ENCODE results near the gene NEDD4. TPM values are rescaled to one million over a fixed set of nuclear protein-coding genes. Genes with fewer than 3 reads are reported as not detected.

Gene NEDD4
- total RNA-seq, 2 experiments from 2014 or later = 2.6 to 2.7 TPM

DNA sequence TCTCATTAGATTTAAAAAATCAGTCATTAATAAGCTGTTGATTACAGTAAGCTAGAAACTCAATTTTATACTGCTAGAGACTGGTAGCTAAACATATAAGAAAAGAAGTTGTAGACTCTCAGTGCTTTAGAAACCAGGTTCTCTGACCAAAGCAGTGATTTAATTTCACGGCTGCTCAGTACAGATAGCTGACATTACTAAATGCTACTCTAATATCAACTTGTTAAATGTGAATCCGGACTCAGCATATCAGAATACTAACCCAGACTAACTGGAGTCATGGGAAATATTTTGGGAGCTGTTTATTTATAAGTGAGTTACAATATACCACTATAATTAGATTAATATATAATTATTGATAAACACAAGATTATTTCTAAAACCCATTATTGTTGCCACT, 80.4 kb downstream of the NEDD4 start:
- H3K4me3 Mint-ChIP-seq = no peak overlapping the region
- H3K27me3 Mint-ChIP-seq = no peaks in the 10 kb centered on the region
- H3K36me3 Mint-ChIP-seq (ENCODE audit: low read depth) = no peaks in the 10 kb centered on the region
- H3K27ac Mint-ChIP-seq = no peak overlapping the region
- Histone ChIP-seq H3K36me3 (ENCODE audit: insufficient read depth, low read length) (no peaks in the 10 kb centered on the region), H3K4me1 (ENCODE audit: insufficient read depth, low read length) (no peaks in the 10 kb centered on the region), H3K27me3 (ENCODE audit: control insufficient read depth in 1 of 2, insufficient read depth in 2 of 2, low read length in 2 of 2) (no peaks in the 10 kb centered on the region), H3K27ac (ENCODE audit: low read depth in 1 of 2, low read length in 2 of 2) (no peak overlapping the region), H3K9me3 (ENCODE audit: control insufficient read depth in 1 of 2, insufficient read depth in 1 of 2, low read length in 2 of 2) (no peaks in the 10 kb centered on the region), H3K4me3 (ENCODE audit: low read length) (no peak overlapping the region)
- H3K4me1 Mint-ChIP-seq (ENCODE audit: low read depth) = no peaks in the 10 kb centered on the region
- ATAC-seq (ENCODE audit: poor library complexity) (no peak), DNase-seq (no peak)
- ChIA-PET POLR2A (no interaction called here), CTCF (no interaction called here)
- TF ChIP-seq, protein P1, sequence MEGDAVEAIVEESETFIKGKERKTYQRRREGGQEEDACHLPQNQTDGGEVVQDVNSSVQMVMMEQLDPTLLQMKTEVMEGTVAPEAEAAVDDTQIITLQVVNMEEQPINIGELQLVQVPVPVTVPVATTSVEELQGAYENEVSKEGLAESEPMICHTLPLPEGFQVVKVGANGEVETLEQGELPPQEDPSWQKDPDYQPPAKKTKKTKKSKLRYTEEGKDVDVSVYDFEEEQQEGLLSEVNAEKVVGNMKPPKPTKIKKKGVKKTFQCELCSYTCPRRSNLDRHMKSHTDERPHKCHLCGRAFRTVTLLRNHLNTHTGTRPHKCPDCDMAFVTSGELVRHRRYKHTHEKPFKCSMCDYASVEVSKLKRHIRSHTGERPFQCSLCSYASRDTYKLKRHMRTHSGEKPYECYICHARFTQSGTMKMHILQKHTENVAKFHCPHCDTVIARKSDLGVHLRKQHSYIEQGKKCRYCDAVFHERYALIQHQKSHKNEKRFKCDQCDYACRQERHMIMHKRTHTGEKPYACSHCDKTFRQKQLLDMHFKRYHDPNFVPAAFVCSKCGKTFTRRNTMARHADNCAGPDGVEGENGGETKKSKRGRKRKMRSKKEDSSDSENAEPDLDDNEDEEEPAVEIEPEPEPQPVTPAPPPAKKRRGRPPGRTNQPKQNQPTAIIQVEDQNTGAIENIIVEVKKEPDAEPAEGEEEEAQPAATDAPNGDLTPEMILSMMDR (IDR thresholded peaks at IDR 0.05) = no peak
- intact Hi-C loops (cut with DNase I, micrococcal nuclease) = no loop called here
- no peaks in the 10 kb centered on the region for H3K9me3 Mint-ChIP-seq

DNA sequence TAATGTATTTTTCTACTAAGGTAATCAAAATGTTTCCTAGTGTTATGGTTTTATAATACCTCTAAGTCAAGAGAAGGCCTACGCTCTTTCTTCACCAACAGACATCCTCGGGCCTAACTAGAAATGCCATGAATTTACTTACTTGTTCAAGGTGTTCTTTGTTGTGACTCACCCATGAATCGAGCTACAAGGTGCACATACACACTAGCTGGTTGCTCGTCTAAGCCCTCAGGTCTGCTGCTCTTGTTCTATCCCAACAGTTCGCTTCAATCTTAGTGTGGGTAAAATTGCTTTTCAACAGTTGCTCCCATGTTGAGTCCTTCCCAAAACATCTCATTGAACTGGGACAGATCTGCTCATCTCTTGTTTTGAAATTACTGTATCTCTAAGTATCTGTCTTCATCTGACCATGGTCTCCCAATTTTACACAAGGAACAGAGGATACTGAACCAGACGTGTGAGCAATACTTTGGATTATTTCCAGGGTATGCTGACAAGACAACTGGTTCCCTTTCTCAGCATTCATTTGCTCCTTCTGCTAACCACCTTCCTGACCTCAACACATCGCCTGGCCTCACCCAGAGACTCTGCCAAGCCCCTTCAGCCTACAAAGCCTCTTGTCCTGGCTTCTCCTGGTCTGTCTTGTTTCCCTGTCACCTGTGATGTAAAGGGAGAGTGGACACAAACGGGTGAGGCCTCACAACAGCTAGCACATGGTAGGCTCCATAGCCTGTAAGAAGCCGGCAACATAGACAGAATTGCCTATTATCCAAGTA, 84.2 kb downstream of the NEDD4 start:
- TF ChIP-seq, protein P1 (IDR thresholded peaks at IDR 0.05) = no peak
- ChIA-PET POLR2A (no interaction called here), CTCF (no interaction called here)
- no peaks in the 10 kb centered on the region for H3K27me3 Mint-ChIP-seq
- H3K4me3 Mint-ChIP-seq = no peak overlapping the region
- no peaks in the 10 kb centered on the region for H3K9me3 ChIP-seq (ENCODE audit: control insufficient read depth in 1 of 2, insufficient read depth in 1 of 2, low read length in 2 of 2)
- no peaks in the 10 kb centered on the region for H3K4me1 ChIP-seq (ENCODE audit: insufficient read depth, low read length)
- H3K27me3 ChIP-seq (ENCODE audit: control insufficient read depth in 1 of 2, insufficient read depth in 2 of 2, low read length in 2 of 2) = no peaks in the 10 kb centered on the region
- intact Hi-C loops (cut with DNase I, micrococcal nuclease) = no loop called here
- H3K27ac Mint-ChIP-seq = no peak overlapping the region
- H3K4me3 ChIP-seq (ENCODE audit: low read length) = no peak overlapping the region
- H3K27ac ChIP-seq (ENCODE audit: low read depth in 1 of 2, low read length in 2 of 2) = no peak overlapping the region
- H3K36me3 ChIP-seq (ENCODE audit: insufficient read depth, low read length) = no peaks in the 10 kb centered on the region
- H3K36me3 Mint-ChIP-seq (ENCODE audit: low read depth) = no peaks in the 10 kb centered on the region
- H3K4me1 Mint-ChIP-seq (ENCODE audit: low read depth) = no peaks in the 10 kb centered on the region
- H3K9me3 Mint-ChIP-seq = no peaks in the 10 kb centered on the region
- no peak for DNase-seq
- no peak for ATAC-seq (ENCODE audit: poor library complexity)

DNA sequence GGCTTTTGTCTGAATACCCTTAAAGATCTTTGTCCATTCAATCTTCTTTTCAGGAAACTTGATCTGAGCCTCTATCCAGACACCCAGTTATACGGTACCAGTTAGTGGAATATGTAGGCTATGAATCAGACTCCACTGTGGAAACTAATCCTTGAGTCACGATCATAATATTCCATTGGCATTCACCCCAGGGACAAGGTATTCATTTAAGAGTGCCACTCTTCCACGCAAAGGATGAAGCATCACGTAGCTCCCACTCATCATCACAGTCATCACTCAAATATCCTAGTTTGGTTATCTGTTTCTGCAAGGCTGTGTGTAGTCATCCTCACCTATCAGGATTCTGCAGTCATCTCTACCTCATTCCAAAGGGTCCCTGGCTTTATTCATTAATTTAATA, 85.6 kb downstream of the NEDD4 start:
- no peak for DNase-seq
- ATAC-seq (ENCODE audit: poor library complexity) = no peak
- no peaks in the 10 kb centered on the region for H3K27me3 ChIP-seq (ENCODE audit: control insufficient read depth in 1 of 2, insufficient read depth in 2 of 2, low read length in 2 of 2)
- Mint-ChIP-seq H3K4me1 (ENCODE audit: low read depth) (no peaks in the 10 kb centered on the region), H3K27me3 (no peaks in the 10 kb centered on the region), H3K4me3 (no peak overlapping the region), H3K36me3 (ENCODE audit: low read depth) (no peaks in the 10 kb centered on the region), H3K9me3 (no peaks in the 10 kb centered on the region), H3K27ac (no peak overlapping the region)
- ChIA-PET POLR2A (no interaction called here), CTCF (no interaction called here)
- no peak overlapping the region for H3K4me3 ChIP-seq (ENCODE audit: low read length)
- no peak overlapping the region for H3K27ac ChIP-seq (ENCODE audit: low read depth in 1 of 2, low read length in 2 of 2)
- intact Hi-C loops (cut with DNase I, micrococcal nuclease) = no loop called here
- H3K9me3 ChIP-seq (ENCODE audit: control insufficient read depth in 1 of 2, insufficient read depth in 1 of 2, low read length in 2 of 2) = no peaks in the 10 kb centered on the region
- no peaks in the 10 kb centered on the region for H3K36me3 ChIP-seq (ENCODE audit: insufficient read depth, low read length)
- no peaks in the 10 kb centered on the region for H3K4me1 ChIP-seq (ENCODE audit: insufficient read depth, low read length)
- TF ChIP-seq, protein P1 (IDR thresholded peaks at IDR 0.05) = no peak

All from CD4-positive, alpha-beta T cell (primary cell).